ENCODE data around the gene ZNF394. TPM values are rescaled to one million over a fixed set of nuclear protein-coding genes. Genes with fewer than 3 reads are reported as not detected.

ZNF394 gene
- polyA plus RNA-seq, 4 donors = 13.5 to 20.8 (median 16.1) TPM

GRCh38 chr7:99453105-99453504 is 47.0 kb downstream of the ZNF394 start:
- DNase-seq (ENCODE audit: low read depth in 4 of 4, low spot score in 2 of 4) = no peak

- DNase-seq (ENCODE audit: low read depth in 4 of 4, low spot score in 2 of 4) = no peak
These were observed 47.5 kb downstream of the ZNF394 start for GRCh38 chr7:99452541-99452940.

GRCh38 chr7:99451936-99452335 is 48.1 kb downstream of the ZNF394 start:
- DNase-seq (ENCODE audit: low read depth in 4 of 4, low spot score in 2 of 4) = no peak

GRCh38 chr7:99449326-99449725 is 50.8 kb downstream of the ZNF394 start:
- no peak for DNase-seq (ENCODE audit: low read depth in 4 of 4, low spot score in 2 of 4)

- DNase-seq (ENCODE audit: low read depth in 4 of 4, low spot score in 2 of 4) = no peak
These were observed 51.2 kb downstream of the ZNF394 start for GRCh38 chr7:99448855-99449254.

GRCh38 chr7:99447943-99448342 is 52.1 kb downstream of the ZNF394 start:
- no peak for DNase-seq (ENCODE audit: low read depth in 4 of 4, low spot score in 2 of 4)

- DNase-seq (ENCODE audit: low read depth in 4 of 4, low spot score in 2 of 4) = no peak
These were observed 54.0 kb downstream of the ZNF394 start for GRCh38 chr7:99446096-99446495.

Other genes with a start within 250 kb of the ZNF394 start
- gene MYH16, start 227.4 kb downstream of the ZNF394 start, polyA plus RNA-seq (ENCODE audit: insufficient read length in 4 of 4) = under 1 TPM in 3 of 4 donors, not detected in 1; 0.17 to 0.33 (median 0.21) TPM
- gene ARPC1A, start 174.4 kb downstream of the ZNF394 start, polyA plus RNA-seq (ENCODE audit: insufficient read length in 4 of 4) = 100 to 1,000 TPM; 105 to 116 (median 107) TPM
- gene ARPC1B, start 125.6 kb downstream of the ZNF394 start, polyA plus RNA-seq (ENCODE audit: insufficient read length in 4 of 4) = 10 to 100 TPM; 28.1 to 43.0 (median 35.5) TPM
- 100 to 1,000 TPM; 145 to 161 (median 149) TPM for gene PDAP1, start 91.7 kb downstream of the ZNF394 start, polyA plus RNA-seq (ENCODE audit: insufficient read length in 4 of 4)
- 100 to 1,000 TPM; 102 to 120 (median 108) TPM for gene BUD31, start 91.3 kb downstream of the ZNF394 start, polyA plus RNA-seq (ENCODE audit: insufficient read length in 4 of 4)
- 1 to 10 TPM; 4.2 to 5.4 (median 4.9) TPM for gene PTCD1, start 61.5 kb downstream of the ZNF394 start, polyA plus RNA-seq (ENCODE audit: insufficient read length in 4 of 4)
- gene CPSF4, start 61.3 kb downstream of the ZNF394 start, polyA plus RNA-seq (ENCODE audit: insufficient read length in 4 of 4) = 10 to 100 TPM; 23.0 to 47.7 (median 36.0) TPM
- 100 to 1,000 TPM; 380 to 500 (median 431) TPM for gene ATP5MF, start 34.1 kb downstream of the ZNF394 start, polyA plus RNA-seq (ENCODE audit: insufficient read length in 4 of 4)
- gene ZNF789, start 27.4 kb downstream of the ZNF394 start, polyA plus RNA-seq (ENCODE audit: insufficient read length in 4 of 4) = 10 to 100 TPM; 18.8 to 68.8 (median 36.4) TPM
- gene ZKSCAN5, start 4.4 kb upstream of the ZNF394 start, polyA plus RNA-seq (ENCODE audit: insufficient read length in 4 of 4) = 10 to 100 TPM; 14.8 to 16.7 (median 16.1) TPM
- 10 to 100 TPM; 13.3 to 16.9 (median 15.6) TPM for gene FAM200A, start 51.8 kb upstream of the ZNF394 start, polyA plus RNA-seq (ENCODE audit: insufficient read length in 4 of 4)
- gene ZNF655, start 58.4 kb upstream of the ZNF394 start, polyA plus RNA-seq (ENCODE audit: insufficient read length in 4 of 4) = 100 to 1,000 TPM in 1 of 4 donors, 10 to 100 TPM in 3; 65.7 to 112 (median 83.5) TPM
- 1 to 10 TPM; 2.0 to 2.4 (median 2.1) TPM for gene TMEM225B, start 98.0 kb upstream of the ZNF394 start, polyA plus RNA-seq (ENCODE audit: insufficient read length in 4 of 4)
- 10 to 100 TPM; 17.3 to 21.4 (median 19.6) TPM for gene ZSCAN25, start 116.7 kb upstream of the ZNF394 start, polyA plus RNA-seq (ENCODE audit: insufficient read length in 4 of 4)
- gene CYP3A5, start 179.7 kb upstream of the ZNF394 start, polyA plus RNA-seq (ENCODE audit: insufficient read length in 4 of 4) = 1 to 10 TPM; 1.5 to 2.8 (median 1.8) TPM
- gene CYP3A7, start 234.9 kb upstream of the ZNF394 start, polyA plus RNA-seq (ENCODE audit: insufficient read length in 4 of 4) = 10 to 100 TPM in 1 of 4 donors, 1 to 10 TPM in 1, under 1 TPM in 2; 0.29 to 23.5 (median 1.1) TPM